T47D (cell line): ENCODE results near the gene FGF10.

ENCODE experiments used
- DNase-seq, 2 experiments: peaks; one replicate each; pipeline versions ENCODE4 v3.0.0 to v3.0.0-alpha.2; 2011 to 2012; ENCODE audit warnings: low read depth in 1 of 2, low spot score in 1 of 2
- JUND ChIP-seq: IDR thresholded peaks from 2 replicates; pipeline ENCODE4 v1.6.1; 2012; ENCODE audit warnings: low read depth
- in situ Hi-C: cut with HindIII; loops from 2 replicates; pipeline ENCODE4 v1.10.0; 2016; ENCODE audit warnings: low sequenced_read_pairs, low pct_unique_long_range_greater_than_20kb

The FGF10 gene

GRCh38 chr5:44331471-44332050 is 57.7 kb downstream of the FGF10 start:
- no peak for TF ChIP-seq JUND
- in situ Hi-C loops = no loop called here

GRCh38 chr5:44329716-44330115 is 59.5 kb downstream of the FGF10 start:
- TF ChIP-seq JUND = no peak
- no peak for DNase-seq
- in situ Hi-C loops = no loop called here

More at GRCh38 chr5:44331471-44332050, 57.7 kb downstream of the FGF10 start:
- DNase-seq = no peak

- in situ Hi-C loops = no loop called here
- TF ChIP-seq JUND = no peak
- no peak for DNase-seq
Observed at GRCh38 chr5:44321144-44321725, 68.0 kb downstream of the FGF10 start.

GRCh38 chr5:44320188-44320587 is 69.0 kb downstream of the FGF10 start:
- TF ChIP-seq JUND = no peak
- in situ Hi-C loops = no loop called here
- DNase-seq = no peak

DNA sequence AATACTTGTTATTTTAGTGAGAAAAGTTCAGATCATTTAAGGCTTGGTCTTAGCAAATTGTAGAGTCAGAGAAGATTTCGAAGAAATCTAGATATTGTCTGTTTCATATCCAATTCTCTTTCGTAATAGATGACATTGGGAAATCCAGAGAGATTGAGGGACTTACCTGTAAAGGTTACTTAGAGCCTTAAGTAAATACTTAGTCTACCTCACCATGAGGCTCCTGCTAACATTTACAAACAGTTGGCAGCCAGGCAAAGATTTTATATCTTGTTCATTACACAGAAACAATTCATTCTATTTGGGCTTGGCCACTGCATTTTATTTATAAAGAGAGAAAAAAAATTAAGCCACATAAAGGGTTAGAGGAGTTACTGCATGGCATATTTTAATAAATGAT is 70.3 kb downstream of the FGF10 start:
- TF ChIP-seq JUND = no peak
- DNase-seq = no peak
- in situ Hi-C loops = no loop called here

DNA sequence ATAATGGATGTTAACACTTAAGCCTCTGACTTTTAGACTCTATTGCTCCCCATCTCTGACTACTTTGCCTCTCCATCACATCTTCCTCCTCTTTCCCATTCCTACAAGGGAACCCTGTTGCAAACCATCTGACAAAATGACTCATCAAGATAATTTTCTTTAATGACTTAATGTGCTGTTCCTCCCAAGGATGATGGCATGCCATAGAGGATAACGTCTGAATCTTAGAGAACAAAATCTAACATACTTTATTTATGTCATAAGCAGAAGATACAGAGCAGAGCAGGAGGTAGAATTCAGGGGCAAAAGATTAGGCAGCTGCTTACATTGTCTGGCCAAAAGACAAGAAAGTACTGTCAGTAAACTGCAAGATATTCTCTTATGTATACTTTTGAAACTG is 76.8 kb downstream of the FGF10 start:
- TF ChIP-seq JUND = no peak
- in situ Hi-C loops = no loop called here

GRCh38 chr5:44300551-44300950 is 88.7 kb downstream of the FGF10 start:
- DNase-seq = no peak
- in situ Hi-C loops = no loop called here
- no peak for TF ChIP-seq JUND

More for the DNA sequence above, 76.8 kb downstream of the FGF10 start:
- DNase-seq = no peak

GRCh38 chr5:44299394-44299793 is 89.8 kb downstream of the FGF10 start:
- no peak for TF ChIP-seq JUND
- in situ Hi-C loops = no loop called here
- DNase-seq = no peak

- in situ Hi-C loops = no loop called here
- DNase-seq = no peak
- no peak for TF ChIP-seq JUND
Observed at GRCh38 chr5:44294516-44294915, 94.7 kb downstream of the FGF10 start.

- TF ChIP-seq JUND = no peak
- in situ Hi-C loops = no loop called here
- no peak for DNase-seq
Observed at GRCh38 chr5:44292736-44293135, 96.5 kb downstream of the FGF10 start.

DNA sequence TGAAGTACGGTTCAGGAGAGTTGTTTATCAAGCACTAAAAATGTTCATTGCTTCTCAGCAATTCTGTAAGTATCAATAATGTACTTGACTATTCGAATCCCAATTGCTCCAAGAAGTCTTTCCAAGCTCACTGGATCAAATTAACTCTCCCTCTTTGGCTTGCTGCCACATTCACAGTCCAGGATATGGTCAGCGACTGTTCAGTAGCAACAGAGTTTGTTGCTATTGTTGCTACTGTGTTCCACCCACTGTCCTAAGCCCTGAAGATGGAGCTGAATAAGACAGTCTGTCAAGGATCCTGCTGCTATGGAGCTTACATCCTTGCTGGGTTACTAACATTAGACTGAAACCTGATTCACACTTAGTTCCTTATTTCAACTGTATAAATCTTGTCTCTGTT is 110.8 kb downstream of the FGF10 start:
- DNase-seq = no peak
- in situ Hi-C loops = no loop called here
- TF ChIP-seq JUND = no peak

GRCh38 chr5:44275908-44276307 is 113.3 kb downstream of the FGF10 start:
- in situ Hi-C loops = no loop called here
- no peak for DNase-seq

GRCh38 chr5:44275329-44275728 is 113.9 kb downstream of the FGF10 start:
- no peak for TF ChIP-seq JUND
- DNase-seq = no peak
- in situ Hi-C loops = no loop called here

More at GRCh38 chr5:44275908-44276307, 113.3 kb downstream of the FGF10 start:
- TF ChIP-seq JUND = no peak

DNA sequence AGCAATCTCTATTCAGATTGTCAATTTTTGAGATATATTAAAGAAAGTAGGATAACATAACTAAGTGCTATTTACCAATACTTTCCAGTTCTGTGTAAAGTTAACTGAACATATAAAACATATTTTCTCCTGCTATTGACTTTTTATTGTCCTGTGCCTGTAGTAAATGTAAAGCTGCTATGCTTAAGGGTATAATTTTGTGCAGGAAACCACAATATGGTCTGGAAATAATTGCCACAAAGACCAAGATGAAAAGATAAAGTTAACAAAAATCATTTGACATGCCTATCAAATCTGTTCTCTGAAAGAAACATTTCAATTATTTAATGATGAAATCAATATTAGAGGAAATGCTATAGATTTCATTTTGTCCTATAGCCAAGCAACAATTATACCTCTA is 121.3 kb downstream of the FGF10 start:
- TF ChIP-seq JUND = no peak
- in situ Hi-C loops = no loop called here
- no peak for DNase-seq
